Parathyroid adenoma (tissue), 2 donors: Measurements from ENCODE around the gene DYSF.

Source experiments
- H2AFZ ChIP-seq: fragments of 300-600 bp; sonication (generic); one replicate; pipeline ENCODE4 v1.7.0; 2017; ENCODE audit warnings: antibody characterized with exemption, mild to moderate bottlenecking
- H3K27ac ChIP-seq: fragments of 300-600 bp; sonication (generic); one replicate; pipeline ENCODE4 v1.7.0; 2017
- H3K27me3 ChIP-seq: fragments of 300-600 bp; sonication (generic); one replicate; pipeline ENCODE4 v1.7.0; 2017; ENCODE audit warnings: low read length; ENCODE audit not compliant: control insufficient read depth, insufficient read depth
- H3K36me3 ChIP-seq: fragments of 300-600 bp; sonication (generic); one replicate; pipeline ENCODE4 v1.7.0; 2017; ENCODE audit warnings: low read length; ENCODE audit not compliant: control insufficient read depth, insufficient read depth
- H3K4me1 ChIP-seq: fragments of 300-600 bp; sonication (generic); one replicate; pipeline ENCODE4 v1.7.0; 2017; ENCODE audit warnings: control low read depth
- H3K4me2 ChIP-seq: fragments of 300-600 bp; sonication (generic); one replicate; pipeline ENCODE4 v1.7.0; 2017; ENCODE audit warnings: low read length
- H3K4me3 ChIP-seq: fragments of 300-600 bp; sonication (generic); one replicate; pipeline ENCODE4 v1.7.0; 2017; ENCODE audit warnings: low read depth, low read length
- H3K79me2 ChIP-seq: fragments of 300-600 bp; sonication (generic); one replicate; pipeline ENCODE4 v1.7.0; 2017; ENCODE audit warnings: control low read depth
- H3K9ac ChIP-seq: fragments of 300-600 bp; sonication (generic); one replicate; pipeline ENCODE4 v1.7.0; 2017; ENCODE audit warnings: mild to moderate bottlenecking
- H3K9me3 ChIP-seq: fragments of 300-600 bp; sonication (generic); one replicate; pipeline ENCODE4 v1.7.0; 2017; ENCODE audit warnings: low read length; ENCODE audit not compliant: control insufficient read depth
- CTCF ChIP-seq: fragments of 300-600 bp; sonication (generic); IDR thresholded peaks from one replicate; pipeline ENCODE4 v1.7.0; 2017; ENCODE audit warnings: antibody characterized with exemption, mild to moderate bottlenecking
- donor health status: primary hyperparathyroidism.

DYSF gene

GRCh38 chr2:71513096-71513495 lies 59.7 kb downstream of the DYSF start:
- Histone ChIP-seq H3K79me2 (no peaks in the 10 kb centered on the region), H3K4me2 (no peak overlapping the region), H3K4me3 (no peak overlapping the region), H3K9me3 (no peaks in the 10 kb centered on the region), H3K4me1 (peaks cover 3% of the 10 kb centered on the region), H3K27me3 (no peaks in the 10 kb centered on the region), H2AFZ (no peak overlapping the region), H3K27ac (no peak overlapping the region), H3K9ac (no peak overlapping the region), H3K36me3 (no peaks in the 10 kb centered on the region)
- TF ChIP-seq CTCF, result no peak

GRCh38 chr2:71513721-71514120 lies 60.4 kb downstream of the DYSF start:
- no peak overlapping the region for H3K4me2 ChIP-seq
- no peaks in the 10 kb centered on the region for H3K79me2 ChIP-seq
- no peaks in the 10 kb centered on the region for H3K9me3 ChIP-seq
- H3K4me3 ChIP-seq, result no peak overlapping the region
- no peaks in the 10 kb centered on the region for H3K36me3 ChIP-seq
- H3K9ac ChIP-seq, result no peak overlapping the region
- H3K27ac ChIP-seq, result no peak overlapping the region
- no peak for TF ChIP-seq CTCF
- H2AFZ ChIP-seq, result no peak overlapping the region
- no peaks in the 10 kb centered on the region for H3K27me3 ChIP-seq
- peaks cover 3% of the 10 kb centered on the region for H3K4me1 ChIP-seq

- H2AFZ ChIP-seq, result no peak overlapping the region
- TF ChIP-seq CTCF, result no peak
These were observed 63.0 kb downstream of the DYSF start for GRCh38 chr2:71516253-71516888.

GRCh38 chr2:71517851-71518250 lies 64.5 kb downstream of the DYSF start:
- Histone ChIP-seq H3K27ac (no peak overlapping the region), H3K36me3 (no peaks in the 10 kb centered on the region), H3K27me3 (no peaks in the 10 kb centered on the region), H2AFZ (no peak overlapping the region), H3K4me2 (no peak overlapping the region), H3K79me2 (no peaks in the 10 kb centered on the region), H3K4me1 (no peaks in the 10 kb centered on the region), H3K9me3 (no peaks in the 10 kb centered on the region), H3K4me3 (no peak overlapping the region), H3K9ac (no peak overlapping the region)
- no peak for TF ChIP-seq CTCF

More at GRCh38 chr2:71516253-71516888, 63.0 kb downstream of the DYSF start:
- no peaks in the 10 kb centered on the region for H3K79me2 ChIP-seq
- H3K9ac ChIP-seq, result no peak overlapping the region
- H3K4me2 ChIP-seq, result no peak overlapping the region
- H3K36me3 ChIP-seq, result no peaks in the 10 kb centered on the region
- no peak overlapping the region for H3K27ac ChIP-seq
- H3K27me3 ChIP-seq, result no peaks in the 10 kb centered on the region
- no peaks in the 10 kb centered on the region for H3K4me1 ChIP-seq
- H3K9me3 ChIP-seq, result no peaks in the 10 kb centered on the region
- no peak overlapping the region for H3K4me3 ChIP-seq

GRCh38 chr2:71521436-71521950 lies 68.1 kb downstream of the DYSF start:
- Histone ChIP-seq H3K79me2 (no peaks in the 10 kb centered on the region), H3K27me3 (no peaks in the 10 kb centered on the region), H3K9me3 (no peaks in the 10 kb centered on the region), H3K9ac (no peak overlapping the region), H3K4me2 (no peak overlapping the region), H3K27ac (no peak overlapping the region), H3K4me1 (no peaks in the 10 kb centered on the region), H3K4me3 (no peak overlapping the region), H3K36me3 (no peaks in the 10 kb centered on the region), H2AFZ (no peak overlapping the region)
- TF ChIP-seq CTCF, result no peak
